HepG2 (cell line): ENCODE data around the gene ETFRF1. TPM values are rescaled to one million over a fixed set of nuclear protein-coding genes. Genes with fewer than 3 reads are reported as not detected.

Source experiments
- EHMT2 ChIP-seq: fragments of 200-600 bp; sonication (generic); IDR thresholded peaks from 2 replicates; pipeline ENCODE4 v1.7.0; 2017; ENCODE audit warnings: antibody characterized with exemption, low read depth, low read length, borderline replicate concordance
- EZH2 ChIP-seq: conservative IDR thresholded peaks from 2 replicates; pipeline ENCODE4 v1.6.1; 2012; ENCODE audit warnings: mild to moderate bottlenecking, low read depth, low read length, moderate library complexity
- GABPA ChIP-seq, 2 experiments: IDR thresholded peaks; 2 replicates each; pipeline ENCODE4 v1.6.1; 2011 to 2016; ENCODE audit warnings: low read depth in 2 of 2, low read length in 1 of 2, missing biosample characterization in 1 of 2, missing genetic modification characterization in 1 of 2
- IRF2 ChIP-seq: IDR thresholded peaks from 2 replicates; pipeline ENCODE4 v1.6.1; 2018; ENCODE audit warnings: missing genetic modification reagents, missing compliant biosample characterization
- KAT8 ChIP-seq: IDR thresholded peaks from 2 replicates; pipeline ENCODE4 v1.6.1; 2016; ENCODE audit warnings: missing genetic modification reagents, missing compliant biosample characterization
- NCOA2 ChIP-seq: sonication (generic); formaldehyde crosslinking; IDR thresholded peaks from 2 replicates; pipeline ENCODE4 v1.8.0; 2022; ENCODE audit warnings: inconsistent platforms
- PHF21A ChIP-seq: sonication (generic); formaldehyde crosslinking; IDR thresholded peaks from 2 replicates; pipeline ENCODE4 v1.5.0; 2020; ENCODE audit warnings: mild to moderate bottlenecking, missing genetic modification reagents
- SIX1 ChIP-seq: sonication (generic); formaldehyde crosslinking; IDR thresholded peaks from 2 replicates; pipeline ENCODE4 v1.4.0; 2020; ENCODE audit warnings: missing genetic modification reagents, borderline replicate concordance
- TMF1 ChIP-seq: sonication (generic); formaldehyde crosslinking; IDR thresholded peaks from 2 replicates; pipeline ENCODE4 v1.8.1; 2022; ENCODE audit warnings: low read depth, missing genetic modification reagents
- ZNF33A ChIP-seq: sonication (generic); formaldehyde crosslinking; IDR thresholded peaks from 2 replicates; pipeline ENCODE4 v1.5.1; 2020; ENCODE audit warnings: missing genetic modification reagents, mild to moderate bottlenecking, moderate library complexity, borderline replicate concordance
- ZNF746 ChIP-seq: sonication (generic); formaldehyde crosslinking; IDR thresholded peaks from 2 replicates; pipeline ENCODE4 v1.8.0; 2022; ENCODE audit warnings: mild to moderate bottlenecking, missing genetic modification reagents
- ZNF788 ChIP-seq: sonication (generic); formaldehyde crosslinking; IDR thresholded peaks from 2 replicates; pipeline ENCODE4 v1.5.0; 2020; ENCODE audit warnings: mild to moderate bottlenecking, missing genetic modification reagents, borderline replicate concordance
- polyA plus RNA-seq, 8 experiments: library from polyadenylated mRNA; depleted of rRNA in 3 of 8; stranded (reverse) in 7 of 8; unstranded in 1 of 8; fragments of >200 nt; fragmentation: Illumina TruSeq in 4 of 8; extraction: Trizol in 4 of 8; gene quantifications; 2 replicates each; pipeline versions ENCODE4 v1.2.1 to v1.2.3, GENCODE V29; 2011 to 2016; ENCODE audit warnings: low read depth in 4 of 8, missing spikeins in 1 of 8, mixed read lengths in 1 of 8; ENCODE audit not compliant: insufficient read depth in 1 of 8
- total RNA-seq, 5 experiments: library from RNA; depleted of rRNA; stranded (reverse); fragments of >200 nt; fragmentation: Illumina TruSeq; extraction: Trizol; gene quantifications; 2 replicates each; pipeline ENCODE4 v1.2.3, GENCODE V29; 2016; ENCODE audit warnings: low read depth in 1 of 5
- TF ChIP-seq, protein P1 (sequence below): sonication (generic); formaldehyde crosslinking; IDR thresholded peaks from 2 replicates; pipeline ENCODE4 v1.5.0; 2020; ENCODE audit warnings: missing genetic modification reagents
- TF ChIP-seq, protein P2 (sequence below), 2 experiments: IDR thresholded peaks; 2 replicates each; pipeline ENCODE4 v1.6.1; 2011 to 2012; ENCODE audit warnings: low read length in 2 of 2, borderline replicate concordance in 1 of 2, low read depth in 1 of 2, mild to moderate bottlenecking in 1 of 2, moderate library complexity in 1 of 2
- TF ChIP-seq, protein P3 (sequence below): IDR thresholded peaks from 2 replicates; pipeline ENCODE4 v1.6.1; 2016; ENCODE audit warnings: control low read depth
- TF ChIP-seq, protein P4 (sequence below): IDR thresholded peaks from 2 replicates; pipeline ENCODE4 v1.6.1; 2016; ENCODE audit warnings: missing genetic modification reagents, missing compliant biosample characterization
- TF ChIP-seq, protein P5 (sequence below): sonication (generic); formaldehyde crosslinking; IDR thresholded peaks from 2 replicates; pipeline ENCODE4 v1.8.0; 2022; ENCODE audit warnings: missing genetic modification reagents, mild to moderate bottlenecking, inconsistent platforms, borderline replicate concordance
- TF ChIP-seq, protein P6 (sequence below): sonication (generic); formaldehyde crosslinking; IDR thresholded peaks from 2 replicates; pipeline ENCODE4 v1.9.0; 2021; ENCODE audit warnings: missing genetic modification reagents, mild to moderate bottlenecking, borderline replicate concordance
- TF ChIP-seq, protein P7 (sequence below): sonication (generic); formaldehyde crosslinking; IDR thresholded peaks from 2 replicates; pipeline ENCODE4 v1.4.0; 2020; ENCODE audit warnings: mild to moderate bottlenecking, low read depth, missing genetic modification reagents

ETFRF1 gene
- total and polyA plus RNA-seq, 2 of the 13 experiments (the other 11 are each of a cell fraction or from before 2014, with no cell fraction given) = 6.8 to 7.0 TPM

DNA sequence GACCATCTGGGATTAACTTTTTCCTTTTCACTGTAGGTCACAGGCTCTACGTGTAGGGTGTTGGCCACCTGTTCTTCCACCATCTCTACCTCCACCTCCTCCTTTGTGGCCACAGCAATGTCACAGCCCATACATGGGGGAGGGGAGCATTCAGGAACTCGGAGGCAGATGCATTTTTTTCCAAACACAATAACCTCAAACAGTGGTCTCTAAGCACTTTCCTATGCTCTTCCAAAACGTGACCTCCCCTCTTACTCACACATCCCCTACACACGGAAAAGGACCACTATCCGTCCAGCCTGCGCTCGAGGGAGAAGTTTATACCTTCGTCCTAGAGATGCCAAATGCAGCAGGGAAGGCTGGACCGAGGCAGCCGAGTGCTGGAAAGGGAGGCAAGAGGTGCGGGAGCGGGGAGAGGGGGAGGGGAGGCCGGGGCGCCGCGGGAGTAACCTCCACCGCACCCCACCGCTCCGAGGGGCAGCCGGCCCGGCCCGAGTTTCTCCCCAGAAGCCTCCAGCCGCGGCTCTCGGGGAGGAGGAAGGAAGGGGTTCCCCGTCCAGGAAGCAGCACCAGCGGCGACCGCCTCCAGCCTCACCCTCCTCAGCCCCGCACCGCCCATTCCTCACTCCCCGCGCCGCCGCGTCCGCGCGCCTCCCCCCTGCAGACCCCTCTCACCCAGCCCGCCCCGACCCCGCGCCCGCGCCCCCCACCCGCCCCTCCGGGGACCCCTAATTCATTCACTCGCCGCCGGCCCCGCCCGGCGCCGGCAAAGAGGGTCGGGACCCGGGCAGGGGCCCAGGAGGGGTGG is 55.1 kb downstream of the ETFRF1 start (continued):
- TF ChIP-seq, protein P1, sequence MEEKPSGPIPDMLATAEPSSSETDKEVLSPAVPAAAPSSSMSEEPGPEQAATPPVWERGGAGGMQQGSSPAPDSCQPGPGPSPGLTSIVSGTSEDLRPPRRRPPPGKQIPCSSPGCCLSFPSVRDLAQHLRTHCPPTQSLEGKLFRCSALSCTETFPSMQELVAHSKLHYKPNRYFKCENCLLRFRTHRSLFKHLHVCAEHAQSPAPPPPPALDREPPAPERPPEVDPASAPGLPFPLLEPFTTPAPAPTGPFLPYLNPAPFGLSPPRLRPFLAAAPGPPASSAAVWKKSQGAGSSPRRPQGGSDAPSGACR (CRISPR knock-in tag) = no peak
- TF ChIP-seq IRF2 (CRISPR knock-in tag) (no peak), NCOA2 (no peak), PHF21A (CRISPR knock-in tag) (no peak), EHMT2 (no peak), TMF1 (CRISPR knock-in tag) (no peak), ZNF788 (CRISPR knock-in tag) (no peak), SIX1 (CRISPR knock-in tag) (no peak), KAT8 (no peak), EZH2 (no peak), ZNF33A (no peak), GABPA (IDR thresholded peaks at IDR 0.05; ENCODE audit: low read depth, low read length) (peak; percentile 22; the same call in 1 of the 2 replicates), GABPA (CRISPR knock-in tag; IDR thresholded peaks at IDR 0.05; ENCODE audit: low read depth) (no peak), ZNF746 (CRISPR knock-in tag) (no peak)
- TF ChIP-seq, protein P2, sequence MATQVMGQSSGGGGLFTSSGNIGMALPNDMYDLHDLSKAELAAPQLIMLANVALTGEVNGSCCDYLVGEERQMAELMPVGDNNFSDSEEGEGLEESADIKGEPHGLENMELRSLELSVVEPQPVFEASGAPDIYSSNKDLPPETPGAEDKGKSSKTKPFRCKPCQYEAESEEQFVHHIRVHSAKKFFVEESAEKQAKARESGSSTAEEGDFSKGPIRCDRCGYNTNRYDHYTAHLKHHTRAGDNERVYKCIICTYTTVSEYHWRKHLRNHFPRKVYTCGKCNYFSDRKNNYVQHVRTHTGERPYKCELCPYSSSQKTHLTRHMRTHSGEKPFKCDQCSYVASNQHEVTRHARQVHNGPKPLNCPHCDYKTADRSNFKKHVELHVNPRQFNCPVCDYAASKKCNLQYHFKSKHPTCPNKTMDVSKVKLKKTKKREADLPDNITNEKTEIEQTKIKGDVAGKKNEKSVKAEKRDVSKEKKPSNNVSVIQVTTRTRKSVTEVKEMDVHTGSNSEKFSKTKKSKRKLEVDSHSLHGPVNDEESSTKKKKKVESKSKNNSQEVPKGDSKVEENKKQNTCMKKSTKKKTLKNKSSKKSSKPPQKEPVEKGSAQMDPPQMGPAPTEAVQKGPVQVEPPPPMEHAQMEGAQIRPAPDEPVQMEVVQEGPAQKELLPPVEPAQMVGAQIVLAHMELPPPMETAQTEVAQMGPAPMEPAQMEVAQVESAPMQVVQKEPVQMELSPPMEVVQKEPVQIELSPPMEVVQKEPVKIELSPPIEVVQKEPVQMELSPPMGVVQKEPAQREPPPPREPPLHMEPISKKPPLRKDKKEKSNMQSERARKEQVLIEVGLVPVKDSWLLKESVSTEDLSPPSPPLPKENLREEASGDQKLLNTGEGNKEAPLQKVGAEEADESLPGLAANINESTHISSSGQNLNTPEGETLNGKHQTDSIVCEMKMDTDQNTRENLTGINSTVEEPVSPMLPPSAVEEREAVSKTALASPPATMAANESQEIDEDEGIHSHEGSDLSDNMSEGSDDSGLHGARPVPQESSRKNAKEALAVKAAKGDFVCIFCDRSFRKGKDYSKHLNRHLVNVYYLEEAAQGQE (IDR thresholded peaks at IDR 0.05; ENCODE audit: borderline replicate concordance in 1 of 2, low read depth in 1 of 2, low read length in 2 of 2) = no peak
- TF ChIP-seq, protein P3, sequence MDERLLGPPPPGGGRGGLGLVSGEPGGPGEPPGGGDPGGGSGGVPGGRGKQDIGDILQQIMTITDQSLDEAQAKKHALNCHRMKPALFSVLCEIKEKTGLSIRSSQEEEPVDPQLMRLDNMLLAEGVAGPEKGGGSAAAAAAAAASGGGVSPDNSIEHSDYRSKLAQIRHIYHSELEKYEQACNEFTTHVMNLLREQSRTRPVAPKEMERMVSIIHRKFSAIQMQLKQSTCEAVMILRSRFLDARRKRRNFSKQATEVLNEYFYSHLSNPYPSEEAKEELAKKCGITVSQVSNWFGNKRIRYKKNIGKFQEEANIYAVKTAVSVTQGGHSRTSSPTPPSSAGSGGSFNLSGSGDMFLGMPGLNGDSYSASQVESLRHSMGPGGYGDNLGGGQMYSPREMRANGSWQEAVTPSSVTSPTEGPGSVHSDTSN (CRISPR knock-in tag) = no peak
- TF ChIP-seq, protein P4, sequence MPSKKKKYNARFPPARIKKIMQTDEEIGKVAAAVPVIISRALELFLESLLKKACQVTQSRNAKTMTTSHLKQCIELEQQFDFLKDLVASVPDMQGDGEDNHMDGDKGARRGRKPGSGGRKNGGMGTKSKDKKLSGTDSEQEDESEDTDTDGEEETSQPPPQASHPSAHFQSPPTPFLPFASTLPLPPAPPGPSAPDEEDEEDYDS (CRISPR knock-in tag) = no peak
- TF ChIP-seq, protein P5, sequence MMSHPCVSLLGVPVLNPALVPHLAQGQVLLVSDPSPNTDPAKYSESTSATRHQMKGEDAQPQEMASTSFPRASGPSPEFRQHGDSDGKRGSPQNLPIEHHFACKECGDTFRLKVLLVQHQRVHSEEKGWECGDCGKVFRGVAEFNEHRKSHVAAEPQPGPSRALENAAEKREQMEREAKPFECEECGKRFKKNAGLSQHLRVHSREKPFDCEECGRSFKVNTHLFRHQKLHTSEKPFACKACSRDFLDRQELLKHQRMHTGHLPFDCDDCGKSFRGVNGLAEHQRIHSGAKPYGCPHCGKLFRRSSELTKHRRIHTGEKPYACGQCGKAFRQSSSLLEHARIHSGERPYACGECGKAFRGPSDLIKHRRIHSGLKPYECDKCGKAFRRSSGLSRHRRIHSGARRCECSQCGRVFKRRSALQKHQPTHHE (CRISPR knock-in tag) = no peak
- TF ChIP-seq, protein P6, sequence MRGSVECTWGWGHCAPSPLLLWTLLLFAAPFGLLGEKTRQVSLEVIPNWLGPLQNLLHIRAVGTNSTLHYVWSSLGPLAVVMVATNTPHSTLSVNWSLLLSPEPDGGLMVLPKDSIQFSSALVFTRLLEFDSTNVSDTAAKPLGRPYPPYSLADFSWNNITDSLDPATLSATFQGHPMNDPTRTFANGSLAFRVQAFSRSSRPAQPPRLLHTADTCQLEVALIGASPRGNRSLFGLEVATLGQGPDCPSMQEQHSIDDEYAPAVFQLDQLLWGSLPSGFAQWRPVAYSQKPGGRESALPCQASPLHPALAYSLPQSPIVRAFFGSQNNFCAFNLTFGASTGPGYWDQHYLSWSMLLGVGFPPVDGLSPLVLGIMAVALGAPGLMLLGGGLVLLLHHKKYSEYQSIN (CRISPR knock-in tag) = no peak
- TF ChIP-seq, protein P7, sequence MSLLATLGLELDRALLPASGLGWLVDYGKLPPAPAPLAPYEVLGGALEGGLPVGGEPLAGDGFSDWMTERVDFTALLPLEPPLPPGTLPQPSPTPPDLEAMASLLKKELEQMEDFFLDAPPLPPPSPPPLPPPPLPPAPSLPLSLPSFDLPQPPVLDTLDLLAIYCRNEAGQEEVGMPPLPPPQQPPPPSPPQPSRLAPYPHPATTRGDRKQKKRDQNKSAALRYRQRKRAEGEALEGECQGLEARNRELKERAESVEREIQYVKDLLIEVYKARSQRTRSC = no peak
